HepG2 (cell line): Measurements from ENCODE around the gene RAB22A. TPM values are rescaled to one million over a fixed set of nuclear protein-coding genes. Genes with fewer than 3 reads are reported as not detected.

Source experiments
- ATAC-seq: fragments of 200-7000 bp; cut with Tn5 transposase; 3 replicates; pipeline ENCODE4 v1.9.1; 2020; ENCODE audit warnings: mild to moderate bottlenecking, moderate library complexity
- BruUV-seq: library from RNA; stranded (reverse); fragments of 400-500 nt; replicated peaks from 2 replicates; lab custom pipeline; 2021; lab: Mats Ljungman, UMichigan
- CTCF ChIA-PET: fragments of 300-600 bp; formaldehyde crosslinking; extraction: SDS; loops from one replicate; lab custom pipeline; 2021; ENCODE audit warnings: low total read pairs, inconsistent platforms, low intra/inter-chr PET ratio; lab: Yijun Ruan, JAX
- POLR2A ChIA-PET: fragments of 350-600 bp; sonication (Branson Sonifier 250); formaldehyde crosslinking; loops from one replicate; lab custom pipeline; 2020; ENCODE audit warnings: antibody characterized with exemption, inconsistent platforms; lab: Yijun Ruan, JAX
- DNase-seq: peaks from one replicate; pipeline ENCODE4 v3.0.0-alpha.2; 2015; ENCODE audit warnings: low spot score
- FAIRE-seq: peaks from 3 replicates; lab custom pipeline; 2011; peaks lifted over from hg19 to GRCh38; lab: Jason Lieb, UNC
- H2AFZ ChIP-seq: one replicate; pipeline ENCODE4 v1.6.1; 2011; ENCODE audit warnings: low read length, inconsistent platforms
- H3K27ac ChIP-seq: fragments of 300-600 bp; 3 replicates; pipeline ENCODE4 v1.8.0; 2011; ENCODE audit warnings: mixed run types, mild to moderate bottlenecking, mixed read lengths, low read length, inconsistent platforms; ENCODE audit not compliant: insufficient read depth; ENCODE audit errors: extremely low read length
- H3K27me3 ChIP-seq, 2 experiments: fragments of 200-600 bp in 1 of 2; 2 replicates in 1 of 2; 3 replicates in 1 of 2; pipeline versions ENCODE4 v1.6.0 to v1.8.0; 2011; ENCODE audit warnings: low read length in 2 of 2, mild to moderate bottlenecking in 2 of 2, moderate library complexity in 2 of 2, inconsistent platforms in 1 of 2; ENCODE audit not compliant: insufficient read depth in 2 of 2, control insufficient read depth in 1 of 2
- H3K36me3 ChIP-seq, 2 experiments: fragments of 200-600 bp in 1 of 2; replicated peaks in 1 of 2; 2 replicates in 1 of 2; 3 replicates in 1 of 2; pipeline versions ENCODE4 v1.5.1 to v1.8.0; 2011; ENCODE audit warnings: low read length in 2 of 2, inconsistent platforms in 1 of 2; ENCODE audit not compliant: insufficient read depth in 2 of 2, control insufficient read depth in 1 of 2
- H3K4me1 ChIP-seq: 2 replicates; pipeline ENCODE4 v1.5.1; 2012; ENCODE audit warnings: low read length, inconsistent platforms; ENCODE audit not compliant: insufficient read depth
- H3K4me2 ChIP-seq: 2 replicates; pipeline ENCODE4 v1.6.0; 2011; ENCODE audit warnings: low read depth, low read length, inconsistent platforms
- H3K4me3 ChIP-seq, 3 experiments: fragments of 200-600 bp in 1 of 3; sonication (generic), shearing (Covaris generic) in 1 of 3; replicated peaks in 1 of 3; 2 replicates each; pipeline ENCODE4 v1.5.1; 2011 to 2016; ENCODE audit warnings: low read length in 3 of 3, inconsistent platforms in 2 of 3, low read depth in 2 of 3, mild to moderate bottlenecking in 2 of 3, control low read depth in 1 of 3, mixed read lengths in 1 of 3; ENCODE audit not compliant: insufficient read depth in 1 of 3
- H3K79me2 ChIP-seq: one replicate; pipeline ENCODE4 v1.6.1; 2011; ENCODE audit warnings: low read length, inconsistent platforms; ENCODE audit not compliant: insufficient read depth
- H3K9ac ChIP-seq: 2 replicates; pipeline ENCODE4 v1.6.0; 2011; ENCODE audit warnings: mild to moderate bottlenecking, low read depth, low read length, inconsistent platforms; ENCODE audit not compliant: insufficient read depth
- H3K9me3 ChIP-seq: 2 replicates; pipeline ENCODE4 v1.5.1; 2012; ENCODE audit warnings: mild to moderate bottlenecking, low read length
- H4K20me1 ChIP-seq: 2 replicates; pipeline ENCODE4 v1.6.0; 2011; ENCODE audit warnings: inconsistent platforms, mild to moderate bottlenecking, low read length, moderate library complexity; ENCODE audit not compliant: insufficient read depth
- KIAA2018 ChIP-seq: sonication (generic); formaldehyde crosslinking; IDR thresholded peaks from 2 replicates; pipeline ENCODE4 v1.5.0; 2020; ENCODE audit warnings: mild to moderate bottlenecking, missing genetic modification reagents, borderline replicate concordance
- NCOA5 ChIP-seq: sonication (generic); formaldehyde crosslinking; IDR thresholded peaks from 2 replicates; pipeline ENCODE4 v1.4.0; 2020; ENCODE audit warnings: missing genetic modification reagents
- NR2F2 ChIP-seq: IDR thresholded peaks from 2 replicates; pipeline ENCODE4 v1.6.1; 2012; ENCODE audit warnings: low read depth, inconsistent platforms, borderline replicate concordance
- SMARCC2 ChIP-seq: fragments of 450-650 bp; IDR thresholded peaks from 2 replicates; pipeline ENCODE4 v1.6.1; 2017; ENCODE audit warnings: antibody characterized with exemption, mild to moderate bottlenecking
- ZFP36L2 ChIP-seq: sonication (generic); formaldehyde crosslinking; IDR thresholded peaks from 2 replicates; pipeline ENCODE4 v1.4.0; 2020; ENCODE audit warnings: missing genetic modification reagents
- WGBS: methylation state at CpG from one replicate; pipeline ENCODE4 v1.1.6; 2017; ENCODE audit warnings: low lambda C conversion rate; 5-methylcytosine and 5-hydroxymethylcytosine counted together
- in situ Hi-C: cut with HindIII; loops from 2 replicates; pipeline ENCODE4 v1.10.0; 2017; ENCODE audit warnings: low pct_unique_long_range_greater_than_20kb; ENCODE audit not compliant: extremely low pct_ligation_motif_present
- intact Hi-C: fragments of 100-400 bp; cut with micrococcal nuclease; formaldehyde crosslinking; loops from one replicate; pipeline ENCODE4 v1.10.0; 2022; ENCODE audit not compliant: unreplicated experiment
- polyA plus RNA-seq, 8 experiments: library from polyadenylated mRNA; depleted of rRNA in 3 of 8; stranded (reverse) in 7 of 8; unstranded in 1 of 8; fragments of >200 nt; fragmentation: Illumina TruSeq in 4 of 8; extraction: Trizol in 4 of 8; gene quantifications; 2 replicates each; pipeline versions ENCODE4 v1.2.1 to v1.2.3, GENCODE V29; 2011 to 2016; ENCODE audit warnings: low read depth in 4 of 8, missing spikeins in 1 of 8, mixed read lengths in 1 of 8; ENCODE audit not compliant: insufficient read depth in 1 of 8
- total RNA-seq, 5 experiments: library from RNA; depleted of rRNA; stranded (reverse); fragments of >200 nt; fragmentation: Illumina TruSeq; extraction: Trizol; gene quantifications; 2 replicates each; pipeline ENCODE4 v1.2.3, GENCODE V29; 2016; ENCODE audit warnings: low read depth in 1 of 5

Gene RAB22A
- total and polyA plus RNA-seq, 2 of the 13 experiments (the other 11 are each of a cell fraction or from before 2014, with no cell fraction given) = 10.7 to 11.2 TPM

GRCh38 chr20:58402827-58403226 is 93.3 kb downstream of the RAB22A start:
- ChIA-PET CTCF (no interaction called here), POLR2A (no interaction called here)
- no peak for FAIRE-seq
- no peaks in the 10 kb centered on the region for H3K27me3 ChIP-seq
- BruUV-seq = no TSS peak
- peaks cover 3 to 8% of the 10 kb centered on the region in 2 experiments; a peak in 2 of 5 replicates for H3K36me3 ChIP-seq
- H3K27ac ChIP-seq = no peak overlapping the region
- peaks cover 100% of the 10 kb centered on the region for H3K79me2 ChIP-seq
- no peak overlapping the region for H3K9ac ChIP-seq
- no peaks in the 10 kb centered on the region for H3K9me3 ChIP-seq
- H3K4me3 ChIP-seq = no peak overlapping the region
- TF ChIP-seq KIAA2018 (CRISPR knock-in tag) = no peak
- no peak for TF ChIP-seq SMARCC2
- no peak for TF ChIP-seq NR2F2
- TF ChIP-seq NCOA5 = no peak
- no peak for TF ChIP-seq ZFP36L2 (CRISPR knock-in tag)
- H3K4me1 ChIP-seq = peaks cover 44% of the 10 kb centered on the region
- in situ Hi-C loops (no loop called here), intact Hi-C loops (no loop called here)
- ATAC-seq = no peak
- no peak overlapping the region for H3K4me2 ChIP-seq
- no peak for DNase-seq
- WGBS = 97% methylated on average over 5 of the region's 5 CpGs
- H2AFZ ChIP-seq = no peak overlapping the region
- peaks cover 25% of the 10 kb centered on the region for H4K20me1 ChIP-seq
